Activated naive CD4-positive, alpha-beta T cell treated with anti-CD3 and anti-CD28 coated beads, Interleukin-2, amount 50 U/mL, for 72 hours (primary cell): ENCODE data around the gene CHRDL2. TPM values are rescaled to one million over a fixed set of nuclear protein-coding genes. Genes with fewer than 3 reads are reported as not detected.

Experiments
- ATAC-seq, 2 donors: fragments of 150-1000 bp; cut with Tn5 transposase; 2 replicates each; pipeline ENCODE4 v1.10.0; 2021; ENCODE audit warnings: mild to moderate bottlenecking in 2 of 2, moderate library complexity in 2 of 2
- DNase-seq, 2 donors: peaks; one replicate each; pipeline ENCODE4 v3.0.0; 2021 to 2022; ENCODE audit warnings: low spot score in 2 of 2
- H3K27ac Mint-ChIP-seq, 2 donors: one replicate each; pipeline ENCODE4 v1.8.0; 2022; ENCODE audit warnings: mild to moderate bottlenecking in 2 of 2, mixed read lengths in 2 of 2
- H3K36me3 Mint-ChIP-seq, 2 donors: one replicate each; pipeline ENCODE4 v1.8.0; 2022; ENCODE audit warnings: mixed read lengths in 2 of 2
- H3K9me3 Mint-ChIP-seq, 2 donors: one replicate each; pipeline ENCODE4 v1.8.0; 2022; ENCODE audit warnings: mixed read lengths in 2 of 2
- total RNA-seq, 2 donors: library from RNA; stranded (reverse); gene quantifications; one replicate each; pipeline ENCODE4 v1.2.3, GENCODE V29; 2022

Gene CHRDL2
- total RNA-seq, 2 donors from 2014 or later, result not detected

DNA sequence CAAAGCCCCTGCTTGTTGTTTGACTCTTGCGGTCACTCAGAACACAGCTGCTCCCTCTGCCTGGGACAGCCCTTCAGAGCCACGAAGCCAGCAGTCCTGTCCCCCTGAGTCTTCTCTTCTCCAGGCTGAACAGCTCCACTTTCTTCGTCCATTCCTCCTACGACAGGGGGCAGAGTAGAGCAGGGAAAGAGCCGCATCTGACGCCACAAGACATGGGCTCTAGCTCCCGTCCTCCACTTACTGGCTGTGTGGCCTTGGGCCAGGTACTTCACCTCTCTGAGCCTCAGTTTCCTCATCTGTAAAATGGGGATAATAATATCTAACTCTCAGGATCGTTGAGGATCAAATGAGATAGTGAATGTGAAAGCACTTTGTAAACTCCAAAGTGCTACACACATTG, 29.9 kb downstream of the CHRDL2 start:
- ATAC-seq (no peak), DNase-seq (peak in 1 of 2 donors; percentile 14)
- H3K27ac Mint-ChIP-seq, result no peak overlapping the region
- no peaks in the 10 kb centered on the region for H3K9me3 Mint-ChIP-seq
- H3K36me3 Mint-ChIP-seq, result no peaks in the 10 kb centered on the region

DNA sequence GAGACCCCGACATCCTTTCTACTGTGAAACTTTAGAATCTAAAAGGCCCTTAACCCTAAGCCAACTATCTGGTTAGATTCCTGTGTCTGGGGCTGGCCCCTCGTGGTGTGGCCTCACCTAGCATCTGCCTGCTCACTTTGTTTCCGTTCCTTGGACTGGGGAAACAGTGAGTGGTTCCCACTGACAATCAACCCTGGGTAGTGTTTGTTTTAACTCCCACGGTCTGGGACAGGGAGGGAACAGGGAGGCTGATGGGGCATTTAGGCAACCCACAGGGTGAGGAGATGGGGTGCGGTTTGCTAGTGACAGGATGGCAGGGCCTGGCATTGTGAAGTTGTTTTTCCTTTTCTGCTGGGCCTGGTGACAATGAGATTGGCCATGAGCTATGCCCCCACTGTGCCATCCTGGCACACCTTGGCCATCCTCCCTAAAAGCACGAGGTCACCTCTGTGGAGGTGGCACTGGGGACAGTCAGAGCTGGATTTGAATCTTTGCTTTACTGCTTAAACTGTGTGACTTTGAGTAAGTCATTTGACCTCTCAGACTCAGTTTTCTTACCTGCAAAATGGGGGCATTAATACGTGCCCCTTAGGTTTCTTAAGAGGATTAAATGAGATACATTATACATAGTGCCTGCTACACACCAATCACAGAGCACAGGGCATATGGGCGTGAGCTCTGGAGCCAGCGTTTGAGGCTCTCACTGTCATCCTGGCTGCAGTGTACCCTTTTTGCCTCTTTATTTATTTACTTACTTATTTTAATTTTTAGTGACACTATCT, 31.4 kb downstream of the CHRDL2 start:
- Mint-ChIP-seq H3K36me3 (no peaks in the 10 kb centered on the region), H3K27ac (no peak overlapping the region), H3K9me3 (no peaks in the 10 kb centered on the region)
- DNase-seq, result no peak
- ATAC-seq, result no peak

DNA sequence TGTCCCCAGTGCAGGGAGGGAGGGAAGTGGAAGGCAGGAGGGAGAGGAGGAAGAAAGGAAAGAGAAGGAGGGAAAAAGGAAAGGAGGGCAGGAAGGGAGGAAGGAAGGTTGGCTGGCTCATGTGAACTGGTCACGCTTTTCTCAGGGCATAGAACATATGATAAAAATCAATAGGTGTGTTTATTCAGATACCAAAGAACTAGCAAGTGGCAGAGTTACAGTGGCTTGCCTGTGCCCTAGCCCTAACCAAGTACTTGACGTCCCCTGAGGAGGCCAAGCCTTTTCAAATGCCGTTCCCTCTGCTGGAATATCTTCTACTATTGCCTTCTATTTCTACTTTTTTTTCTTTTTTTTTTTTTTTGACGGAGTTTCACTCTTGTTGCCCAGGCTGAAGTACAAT, 33.5 kb downstream of the CHRDL2 start:
- DNase-seq, result no peak
- H3K36me3 Mint-ChIP-seq, result no peaks in the 10 kb centered on the region
- H3K9me3 Mint-ChIP-seq, result no peaks in the 10 kb centered on the region
- H3K27ac Mint-ChIP-seq, result no peak overlapping the region
- ATAC-seq, result no peak

DNA sequence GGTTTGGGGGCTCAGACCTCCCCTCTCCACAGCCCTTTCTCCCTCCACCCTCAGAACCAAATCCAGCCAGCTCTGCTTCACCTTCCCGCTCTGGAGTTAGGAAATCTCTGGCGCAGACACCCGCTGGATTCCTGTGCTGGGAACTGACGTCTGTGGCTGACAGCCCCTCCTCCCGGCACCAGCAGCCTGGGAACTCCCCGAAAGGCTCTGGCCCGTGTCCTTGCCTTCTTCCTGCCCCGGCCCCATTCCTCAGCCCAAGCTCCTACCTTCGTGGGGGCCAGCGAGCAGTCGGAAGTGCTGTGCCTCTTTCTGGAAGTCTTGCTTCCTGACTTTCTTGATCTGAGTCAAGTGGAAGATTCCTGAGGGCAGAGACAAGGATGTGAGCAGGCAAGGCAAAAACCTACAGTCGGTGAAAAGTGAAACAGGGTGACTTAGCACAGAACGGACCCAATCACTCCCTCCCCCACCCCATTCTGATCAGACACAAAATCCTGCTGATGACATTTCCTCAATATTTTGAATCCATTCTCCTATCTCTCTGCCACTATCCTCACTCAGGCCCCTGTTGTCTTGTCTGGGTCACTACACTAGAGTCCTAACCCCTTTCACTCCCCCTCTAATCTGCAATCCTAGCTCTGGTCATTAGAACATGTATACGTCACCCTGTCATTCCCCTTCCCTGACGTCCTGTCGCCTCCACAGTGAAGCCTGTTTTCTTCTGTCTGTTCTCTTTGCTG, 34.1 kb downstream of the CHRDL2 start:
- Mint-ChIP-seq H3K27ac (no peak overlapping the region), H3K36me3 (no peaks in the 10 kb centered on the region), H3K9me3 (no peaks in the 10 kb centered on the region)
- DNase-seq (no peak), ATAC-seq (no peak)

- no peak for ATAC-seq
- no peak overlapping the region for H3K27ac Mint-ChIP-seq
- H3K9me3 Mint-ChIP-seq, result no peaks in the 10 kb centered on the region
- DNase-seq, result no peak
- no peaks in the 10 kb centered on the region for H3K36me3 Mint-ChIP-seq
Measured at GRCh38 chr11:74696500-74696899, 34.7 kb downstream of the CHRDL2 start.

GRCh38 chr11:74695705-74696280, 35.4 kb downstream of the CHRDL2 start:
- Mint-ChIP-seq H3K36me3 (no peaks in the 10 kb centered on the region), H3K27ac (no peak overlapping the region), H3K9me3 (no peaks in the 10 kb centered on the region)
- DNase-seq (no peak), ATAC-seq (no peak)

GRCh38 chr11:74694136-74694930, 36.9 kb downstream of the CHRDL2 start:
- ATAC-seq, result no peak
- no peak for DNase-seq
- Mint-ChIP-seq H3K27ac (peak overlapping the region in 1 of 2 donors; percentile 23), H3K9me3 (no peaks in the 10 kb centered on the region), H3K36me3 (no peaks in the 10 kb centered on the region)

GRCh38 chr11:74693531-74693930, 37.7 kb downstream of the CHRDL2 start:
- H3K36me3 Mint-ChIP-seq, result no peaks in the 10 kb centered on the region
- H3K9me3 Mint-ChIP-seq, result no peaks in the 10 kb centered on the region
- H3K27ac Mint-ChIP-seq, result no peak overlapping the region
- ATAC-seq, result no peak
- DNase-seq, result no peak

DNA sequence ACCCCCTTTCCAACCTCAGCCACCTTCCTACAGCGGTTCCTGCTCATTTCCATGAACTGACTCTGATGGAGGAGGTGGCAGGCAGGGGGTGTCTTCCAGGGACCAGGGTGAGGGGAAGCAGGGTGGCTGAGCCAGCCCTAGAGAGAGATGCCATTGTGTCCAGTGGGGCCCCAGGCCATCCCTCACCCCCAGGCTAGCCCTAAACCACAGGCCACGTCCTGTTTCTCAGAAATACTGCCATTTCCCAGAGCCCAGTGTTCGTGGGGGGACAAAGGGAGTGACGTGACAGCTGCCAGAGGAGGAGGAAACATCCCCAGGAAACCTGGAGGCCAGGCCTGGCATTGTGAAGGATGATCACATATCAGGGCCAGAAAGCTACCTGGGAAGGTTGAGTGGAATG, 39.5 kb downstream of the CHRDL2 start:
- H3K36me3 Mint-ChIP-seq, result no peaks in the 10 kb centered on the region
- no peak for ATAC-seq
- no peaks in the 10 kb centered on the region for H3K9me3 Mint-ChIP-seq
- no peak for DNase-seq
- no peak overlapping the region for H3K27ac Mint-ChIP-seq

- H3K36me3 Mint-ChIP-seq, result no peaks in the 10 kb centered on the region
- ATAC-seq (peak in 1 of 2 donors; percentile 30), DNase-seq (no peak)
- no peak overlapping the region for H3K27ac Mint-ChIP-seq
- no peaks in the 10 kb centered on the region for H3K9me3 Mint-ChIP-seq
Measured at GRCh38 chr11:74689666-74690065, 41.6 kb downstream of the CHRDL2 start.

DNA sequence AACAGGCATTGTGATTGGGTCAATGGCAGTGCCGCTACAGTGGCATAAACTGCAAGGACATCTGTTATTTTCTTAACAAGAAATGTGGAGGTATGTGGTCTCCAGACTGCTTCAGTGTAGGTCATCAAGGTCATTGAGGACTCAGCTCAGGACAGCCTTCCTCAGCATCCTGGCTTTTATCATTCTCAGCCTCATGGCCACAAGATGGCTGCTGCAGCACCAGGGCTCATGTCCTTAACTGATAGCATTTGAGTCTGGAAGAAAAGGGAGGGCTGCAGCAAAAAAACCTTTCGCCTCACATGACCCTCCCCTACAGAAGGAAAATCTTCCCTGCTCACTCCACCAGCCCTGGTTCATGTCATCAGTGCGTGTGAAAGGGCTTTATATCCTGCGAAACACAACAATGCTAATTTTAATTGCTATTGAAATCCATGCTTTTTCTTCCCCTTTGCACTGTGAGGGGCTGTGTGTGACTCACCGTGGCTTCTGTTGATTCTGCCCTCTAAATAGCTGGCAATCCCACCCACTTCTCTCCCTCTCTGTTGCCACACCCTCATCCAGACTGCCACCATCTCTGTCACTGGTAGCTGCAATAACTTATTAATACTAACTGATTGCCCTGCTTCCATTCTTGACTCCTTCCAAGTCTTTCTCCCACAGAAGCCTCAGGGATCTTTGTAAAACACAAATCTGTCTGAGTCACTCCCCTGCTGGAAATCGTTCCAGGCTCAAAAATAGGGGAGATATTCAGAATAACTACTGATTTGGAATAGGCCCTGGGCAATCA, 43.8 kb downstream of the CHRDL2 start:
- ATAC-seq (no peak), DNase-seq (no peak)
- Mint-ChIP-seq H3K36me3 (no peaks in the 10 kb centered on the region), H3K27ac (no peak overlapping the region), H3K9me3 (no peaks in the 10 kb centered on the region)

DNA sequence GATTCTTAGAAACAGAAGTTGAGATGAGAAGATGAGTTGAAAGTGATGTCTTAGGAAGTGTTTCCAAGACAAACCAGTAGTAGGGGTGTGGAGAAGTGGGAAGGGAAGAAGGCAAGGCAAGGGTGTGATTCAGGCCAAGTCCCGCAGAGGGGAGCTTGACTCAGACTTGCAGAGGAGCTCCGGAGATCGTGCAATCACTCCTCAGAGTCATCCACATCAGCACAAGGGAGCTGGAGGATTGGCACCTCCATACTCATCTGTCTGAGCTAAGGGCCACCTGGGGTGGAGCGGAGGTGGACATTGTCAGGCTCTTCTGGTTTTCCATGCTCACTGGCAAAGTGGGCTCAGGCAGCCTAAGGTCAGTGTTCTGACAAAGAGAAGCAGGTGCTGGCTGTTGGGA, 44.4 kb downstream of the CHRDL2 start:
- no peak overlapping the region for H3K27ac Mint-ChIP-seq
- H3K9me3 Mint-ChIP-seq, result no peaks in the 10 kb centered on the region
- no peak for DNase-seq
- no peaks in the 10 kb centered on the region for H3K36me3 Mint-ChIP-seq
- ATAC-seq, result no peak

DNA sequence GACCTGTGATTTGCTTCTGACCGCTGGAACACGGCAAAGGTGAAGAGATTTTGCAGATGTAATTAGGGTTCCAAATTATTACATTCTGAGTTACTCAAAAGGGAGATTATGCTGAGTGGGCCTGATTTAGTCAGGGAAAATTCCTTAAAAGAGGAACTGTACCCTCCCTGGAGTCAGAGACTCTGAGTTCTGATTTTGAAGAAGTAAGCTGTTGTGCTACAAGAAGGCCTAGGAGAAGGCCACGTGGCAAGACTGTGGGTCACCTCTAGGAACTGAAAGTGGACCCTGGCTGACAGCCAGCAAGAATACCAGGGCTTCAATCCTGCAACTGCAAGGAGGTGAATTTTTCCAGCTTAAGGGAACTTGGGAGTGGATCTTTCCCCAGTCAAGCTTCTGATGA, 45.3 kb downstream of the CHRDL2 start:
- ATAC-seq (no peak), DNase-seq (no peak)
- no peak overlapping the region for H3K27ac Mint-ChIP-seq
- H3K36me3 Mint-ChIP-seq, result no peaks in the 10 kb centered on the region
- H3K9me3 Mint-ChIP-seq, result no peaks in the 10 kb centered on the region

DNA sequence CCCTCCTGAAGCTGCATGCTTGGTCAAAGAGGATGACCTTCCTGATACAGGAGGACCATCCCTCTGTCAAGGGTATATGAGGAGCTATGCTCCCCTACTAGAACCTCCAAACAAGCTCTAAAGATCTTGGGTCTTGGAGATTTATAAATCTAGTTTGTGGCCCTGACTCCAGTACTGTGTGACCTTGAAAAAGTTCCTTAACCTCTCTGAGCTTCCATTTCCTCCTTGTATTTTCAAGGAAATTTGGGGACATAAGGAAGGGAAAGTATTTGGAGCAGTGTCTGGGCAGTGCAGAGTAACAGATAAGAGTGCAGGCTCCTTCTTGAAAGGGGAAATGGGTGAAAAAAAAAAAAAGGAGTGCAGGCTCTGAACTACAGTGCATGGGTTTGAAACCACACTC, 45.9 kb downstream of the CHRDL2 start:
- no peak overlapping the region for H3K27ac Mint-ChIP-seq
- no peaks in the 10 kb centered on the region for H3K9me3 Mint-ChIP-seq
- H3K36me3 Mint-ChIP-seq, result no peaks in the 10 kb centered on the region
- ATAC-seq (no peak), DNase-seq (no peak)

GRCh38 chr11:74684661-74685060, 46.6 kb downstream of the CHRDL2 start:
- Mint-ChIP-seq H3K9me3 (no peaks in the 10 kb centered on the region), H3K27ac (no peak overlapping the region), H3K36me3 (no peaks in the 10 kb centered on the region)
- ATAC-seq (no peak), DNase-seq (no peak)

- Mint-ChIP-seq H3K9me3 (no peaks in the 10 kb centered on the region), H3K36me3 (no peaks in the 10 kb centered on the region), H3K27ac (no peak overlapping the region)
- DNase-seq (no peak), ATAC-seq (no peak)
Measured at GRCh38 chr11:74683941-74684481, 47.2 kb downstream of the CHRDL2 start.
